Stomach (tissue), 4 donors: ENCODE measurements around the gene SLC27A6.

Experiments used
- CTCF ChIP-seq, 7 experiments: fragments of 450-650 bp in 4 of 7; fragments of 200-600 bp in 3 of 7; sonication (generic) in 3 of 7; IDR thresholded peaks; one replicate each; pipeline ENCODE4 v1.5.1; 2016 to 2019; ENCODE audit warnings: antibody characterized with exemption in 7 of 7, control low read depth in 2 of 7, mild to moderate bottlenecking in 1 of 7
- POLR2A ChIP-seq, 4 donors: fragments of 450-650 bp; IDR thresholded peaks; one replicate each; pipeline ENCODE4 v1.6.1; 2016; ENCODE audit warnings: antibody characterized with exemption in 4 of 4, control low read depth in 2 of 4, mild to moderate bottlenecking in 1 of 4, moderate library complexity in 1 of 4
- POLR2AphosphoS5 ChIP-seq, 3 donors: sonication (generic); formaldehyde crosslinking; IDR thresholded peaks; one replicate each; pipeline ENCODE4 v1.6.1; 2016; ENCODE audit warnings: antibody characterized with exemption in 3 of 3

DNA sequence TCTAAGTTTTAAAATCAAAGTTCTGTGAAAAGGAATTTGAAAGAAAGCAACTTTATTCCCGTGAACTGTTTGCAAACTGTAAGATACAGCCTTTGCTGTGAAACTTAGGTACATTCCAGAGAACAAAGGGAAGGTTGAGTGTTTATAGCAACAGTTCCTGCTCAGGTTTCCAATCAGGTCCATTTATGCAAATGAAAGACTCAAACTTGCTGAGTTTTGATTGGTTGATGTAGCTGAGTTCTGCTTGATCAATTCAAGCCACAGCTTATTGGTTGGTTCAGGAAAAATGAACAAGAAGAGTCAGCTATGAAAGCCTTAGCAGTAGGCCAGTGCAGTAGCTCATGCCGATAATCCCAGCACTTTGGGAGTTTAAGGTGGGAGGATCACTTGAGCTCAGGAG lies 37.9 kb downstream of the SLC27A6 start:
- TF ChIP-seq POLR2AphosphoS5 (IDR thresholded peaks at IDR 0.05), result no peak
- TF ChIP-seq CTCF (IDR thresholded peaks at IDR 0.05), result no peak
- TF ChIP-seq POLR2A (IDR thresholded peaks at IDR 0.05), result no peak
